ENCODE measurements around the gene CRACR2A. TPM values are rescaled to one million over a fixed set of nuclear protein-coding genes. Genes with fewer than 3 reads are reported as not detected.

CRACR2A gene
- total RNA-seq, 1 experiment from 2014 or later: not detected

GRCh38 chr12:3751151-3752095 is 1.5 kb downstream of the CRACR2A start:
- Histone ChIP-seq H4K20me1 (ENCODE audit: low read length) (no peaks in the 10 kb centered on the region), H3K9ac (ENCODE audit: low read length) (no peak overlapping the region), H2AFZ (ENCODE audit: low read length) (no peak overlapping the region), H3K27ac (ENCODE audit: low read length) (no peak overlapping the region), H3K27me3 (ENCODE audit: low read length) (no peaks in the 10 kb centered on the region), H3K79me2 (ENCODE audit: low read length) (no peaks in the 10 kb centered on the region), H3F3A (ENCODE audit: low read length, unreplicated experiment) (no peaks in the 10 kb centered on the region), H3K36me3 (ENCODE audit: low read depth, low read length) (no peaks in the 10 kb centered on the region), H3K9me3 (ENCODE audit: low read length) (no peaks in the 10 kb centered on the region), H3K4me3 (ENCODE audit: low read length) (no peak overlapping the region), H3K4me2 (ENCODE audit: low read length) (no peak overlapping the region), H3K4me1 (ENCODE audit: insufficient read depth, low read length) (no peaks in the 10 kb centered on the region), H3K9me2 (replicated peaks; ENCODE audit: low read length) (no peaks in the 10 kb centered on the region)
- ATAC-seq (no peak), DNase-seq (no peak)
- CTCF ChIA-PET: no interaction called here
- TF ChIP-seq EZH2phosphoT487 (IDR thresholded peaks at IDR 0.05; ENCODE audit: borderline replicate concordance, low read length): no peak
- no peak for TF ChIP-seq EZH2 (IDR thresholded peaks at IDR 0.05; ENCODE audit: low read length, unreplicated experiment)
- TF ChIP-seq, protein P1, sequence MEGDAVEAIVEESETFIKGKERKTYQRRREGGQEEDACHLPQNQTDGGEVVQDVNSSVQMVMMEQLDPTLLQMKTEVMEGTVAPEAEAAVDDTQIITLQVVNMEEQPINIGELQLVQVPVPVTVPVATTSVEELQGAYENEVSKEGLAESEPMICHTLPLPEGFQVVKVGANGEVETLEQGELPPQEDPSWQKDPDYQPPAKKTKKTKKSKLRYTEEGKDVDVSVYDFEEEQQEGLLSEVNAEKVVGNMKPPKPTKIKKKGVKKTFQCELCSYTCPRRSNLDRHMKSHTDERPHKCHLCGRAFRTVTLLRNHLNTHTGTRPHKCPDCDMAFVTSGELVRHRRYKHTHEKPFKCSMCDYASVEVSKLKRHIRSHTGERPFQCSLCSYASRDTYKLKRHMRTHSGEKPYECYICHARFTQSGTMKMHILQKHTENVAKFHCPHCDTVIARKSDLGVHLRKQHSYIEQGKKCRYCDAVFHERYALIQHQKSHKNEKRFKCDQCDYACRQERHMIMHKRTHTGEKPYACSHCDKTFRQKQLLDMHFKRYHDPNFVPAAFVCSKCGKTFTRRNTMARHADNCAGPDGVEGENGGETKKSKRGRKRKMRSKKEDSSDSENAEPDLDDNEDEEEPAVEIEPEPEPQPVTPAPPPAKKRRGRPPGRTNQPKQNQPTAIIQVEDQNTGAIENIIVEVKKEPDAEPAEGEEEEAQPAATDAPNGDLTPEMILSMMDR (conservative IDR thresholded peaks at IDR 0.05; ENCODE audit: low read depth, low read length): no peak
- BruUV-seq (replicated peaks): no TSS peak
- intact Hi-C loops (cut with micrococcal nuclease): no loop called here
- POLR2A ChIA-PET (ENCODE audit: unreplicated experiment): no interaction called here

DNA sequence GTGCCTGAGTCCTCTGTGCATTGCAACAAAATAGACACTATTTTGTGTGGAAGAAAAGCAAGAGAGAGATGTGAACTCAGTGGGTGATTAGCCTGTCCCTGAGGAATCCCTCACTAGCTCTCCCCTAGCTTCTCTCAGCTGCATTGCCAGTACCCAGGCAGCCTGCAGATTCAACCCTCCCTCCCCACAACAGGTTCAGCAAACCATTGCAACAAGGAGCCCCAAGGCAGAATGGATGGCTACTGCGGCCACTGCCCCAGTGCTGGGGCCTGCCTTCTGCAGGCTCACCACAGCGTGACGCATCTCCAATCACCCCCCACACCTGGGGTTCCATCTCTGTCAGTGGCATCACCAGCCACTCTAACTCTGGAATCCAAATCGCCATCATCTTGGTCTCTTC is 2.3 kb downstream of the CRACR2A start:
- TF ChIP-seq EZH2 (IDR thresholded peaks at IDR 0.05; ENCODE audit: low read length, unreplicated experiment) (no peak), EZH2phosphoT487 (IDR thresholded peaks at IDR 0.05; ENCODE audit: borderline replicate concordance, low read length) (no peak)
- TF ChIP-seq, protein P1 (conservative IDR thresholded peaks at IDR 0.05; ENCODE audit: low read depth, low read length): no peak
- CTCF ChIA-PET: no interaction called here
- no peak overlapping the region for H3K9ac ChIP-seq (ENCODE audit: low read length)

DNA sequence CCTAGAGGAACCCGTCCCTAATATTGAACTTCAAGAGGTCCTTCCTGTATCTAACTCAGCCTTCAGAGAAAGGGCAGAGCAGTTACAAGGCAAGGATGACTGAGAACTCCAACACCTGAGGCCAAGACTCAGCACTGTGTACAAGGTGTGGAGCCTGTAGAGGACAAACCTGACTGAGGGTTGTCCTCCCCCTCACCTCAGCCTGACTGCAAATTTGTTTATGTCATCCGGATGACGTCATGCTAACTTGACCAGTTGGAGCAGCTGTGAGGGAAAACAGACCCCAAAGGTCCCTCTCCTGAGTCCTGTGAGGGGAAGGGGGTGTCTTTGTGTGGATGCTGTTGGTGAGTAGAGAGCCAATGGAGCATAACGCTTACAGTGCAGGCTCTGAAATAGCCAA is 4.3 kb downstream of the CRACR2A start:
- no peak overlapping the region for H3K27ac ChIP-seq (ENCODE audit: low read length)
- no peaks in the 10 kb centered on the region for H3K9me2 ChIP-seq (replicated peaks; ENCODE audit: low read length)
- ATAC-seq (no peak), DNase-seq (no peak)
- no peaks in the 10 kb centered on the region for H4K20me1 ChIP-seq (ENCODE audit: low read length)
- no peaks in the 10 kb centered on the region for H3K36me3 ChIP-seq (ENCODE audit: low read depth, low read length)
- no peak overlapping the region for H3K4me3 ChIP-seq (ENCODE audit: low read length)
- H2AFZ ChIP-seq (ENCODE audit: low read length): no peak overlapping the region
- TF ChIP-seq EZH2 (IDR thresholded peaks at IDR 0.05; ENCODE audit: low read length, unreplicated experiment) (no peak), EZH2phosphoT487 (IDR thresholded peaks at IDR 0.05; ENCODE audit: borderline replicate concordance, low read length) (no peak)
- TF ChIP-seq, protein P1 (conservative IDR thresholded peaks at IDR 0.05; ENCODE audit: low read depth, low read length): no peak
- no peaks in the 10 kb centered on the region for H3F3A ChIP-seq (ENCODE audit: low read length, unreplicated experiment)
- no peaks in the 10 kb centered on the region for H3K4me1 ChIP-seq (ENCODE audit: insufficient read depth, low read length)
- no peaks in the 10 kb centered on the region for H3K79me2 ChIP-seq (ENCODE audit: low read length)
- ChIA-PET CTCF (no interaction called here), POLR2A (ENCODE audit: unreplicated experiment) (no interaction called here)
- peaks cover 9% of the 10 kb centered on the region; the same call in 1 of the 2 replicates for H3K27me3 ChIP-seq (ENCODE audit: low read length)
- no peak overlapping the region for H3K4me2 ChIP-seq (ENCODE audit: low read length)
- no peak overlapping the region for H3K9ac ChIP-seq (ENCODE audit: low read length)
- no peaks in the 10 kb centered on the region for H3K9me3 ChIP-seq (ENCODE audit: low read length)
- intact Hi-C loops (cut with micrococcal nuclease): no loop called here
- BruUV-seq (replicated peaks): no TSS peak

More for the DNA sequence above, 2.3 kb downstream of the CRACR2A start:
- no TSS peak for BruUV-seq (replicated peaks)
- Histone ChIP-seq H4K20me1 (ENCODE audit: low read length) (no peaks in the 10 kb centered on the region), H3K4me1 (ENCODE audit: insufficient read depth, low read length) (no peaks in the 10 kb centered on the region), H3K36me3 (ENCODE audit: low read depth, low read length) (no peaks in the 10 kb centered on the region), H3K9me2 (replicated peaks; ENCODE audit: low read length) (no peaks in the 10 kb centered on the region), H2AFZ (ENCODE audit: low read length) (no peak overlapping the region), H3K79me2 (ENCODE audit: low read length) (no peaks in the 10 kb centered on the region), H3K4me2 (ENCODE audit: low read length) (no peak overlapping the region), H3K27me3 (ENCODE audit: low read length) (no peaks in the 10 kb centered on the region), H3K27ac (ENCODE audit: low read length) (no peak overlapping the region), H3K9me3 (ENCODE audit: low read length) (no peaks in the 10 kb centered on the region), H3F3A (ENCODE audit: low read length, unreplicated experiment) (no peaks in the 10 kb centered on the region), H3K4me3 (ENCODE audit: low read length) (no peak overlapping the region)
- POLR2A ChIA-PET (ENCODE audit: unreplicated experiment): no interaction called here
- ATAC-seq (no peak), DNase-seq (no peak)
- intact Hi-C loops (cut with micrococcal nuclease): no loop called here
